ENCODE data around the gene GABPA.
"Not testable (repeated sequence)": the region's sequence is repeated elsewhere in the genome, so short reads cannot be mapped to it uniquely, and the experiment has no call there.

Gene GABPA

DNA sequence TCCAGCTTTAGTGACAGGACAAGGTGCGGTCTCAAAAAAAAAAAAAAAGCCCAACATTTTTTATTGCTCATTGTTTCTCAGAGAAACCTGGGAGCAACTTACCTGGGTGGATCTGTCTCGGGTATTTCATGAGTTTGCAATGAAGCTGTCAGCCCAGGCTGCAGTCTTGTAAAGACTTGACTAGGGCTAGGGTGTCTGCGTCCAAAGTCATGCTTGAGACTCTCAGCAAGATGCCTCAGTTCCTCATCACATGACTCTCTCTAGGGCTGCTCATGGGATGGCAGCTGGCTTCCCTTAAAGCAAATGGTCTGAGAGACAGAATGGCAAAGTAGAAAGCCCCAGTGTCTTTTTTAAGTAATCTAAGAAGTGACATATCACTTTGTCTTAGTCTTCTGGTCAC is 8.1 kb downstream of the GABPA start:
- DNase-seq: no peak

- no peak for DNase-seq
Observed at GRCh38 chr21:25744854-25745253, 10.1 kb downstream of the GABPA start.

DNA sequence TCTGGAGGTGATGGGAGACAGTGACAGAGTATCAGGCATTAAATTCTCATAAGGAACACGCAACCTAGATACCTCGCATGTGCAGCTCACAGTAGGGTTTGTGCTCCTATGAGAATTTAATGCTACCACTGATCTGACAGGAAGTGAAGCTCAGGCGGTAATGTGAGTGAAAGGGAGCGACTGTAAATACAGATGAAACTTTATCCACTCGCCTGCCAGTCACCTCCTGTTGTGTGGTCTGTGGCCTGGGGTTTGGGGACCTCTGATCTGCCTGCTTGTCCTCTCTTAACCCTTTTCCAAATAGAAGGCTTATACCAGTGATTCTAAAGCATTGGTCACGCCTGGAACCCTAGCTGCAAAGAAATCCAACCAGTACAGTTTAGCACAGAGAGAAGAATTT is 15.3 kb downstream of the GABPA start:
- no peak for DNase-seq

- no peak for DNase-seq
Observed at GRCh38 chr21:25752416-25752815, 17.6 kb downstream of the GABPA start.

DNA sequence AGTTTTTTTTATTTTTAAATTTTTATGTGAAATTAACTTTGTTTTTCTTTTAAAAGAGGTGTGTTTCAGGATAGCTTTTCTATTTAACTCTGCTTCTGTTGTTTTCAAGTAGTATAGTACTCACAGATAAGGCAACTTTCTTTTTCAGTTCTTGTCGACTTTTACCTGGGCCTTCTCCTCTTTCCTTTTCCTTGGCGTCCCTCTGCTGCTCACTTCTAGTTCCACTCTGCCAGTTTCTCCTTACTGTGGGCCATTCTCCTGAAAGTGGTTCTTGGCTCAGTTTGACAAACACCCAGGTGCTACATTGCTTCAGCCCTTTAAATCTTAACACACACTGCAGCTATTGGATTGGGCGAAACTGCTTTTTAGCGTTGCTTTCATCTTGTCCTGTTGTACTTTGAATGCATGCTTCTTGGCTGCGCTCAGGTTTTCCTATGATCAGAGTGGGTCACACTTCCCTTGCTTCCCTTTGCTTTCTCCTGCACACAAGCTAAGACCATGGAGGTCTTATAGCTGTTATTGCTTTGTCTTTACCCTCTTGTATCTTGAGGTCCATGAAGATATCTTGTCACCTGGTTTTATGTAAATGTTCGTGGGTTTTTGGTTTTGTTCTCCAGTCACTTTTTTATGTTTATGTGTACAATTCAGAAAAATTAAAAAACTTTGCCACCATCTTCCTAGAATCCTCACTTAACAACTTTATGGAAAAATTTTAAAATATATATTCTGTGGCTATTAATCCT is 21.6 kb downstream of the GABPA start:
- no peak for DNase-seq

DNA sequence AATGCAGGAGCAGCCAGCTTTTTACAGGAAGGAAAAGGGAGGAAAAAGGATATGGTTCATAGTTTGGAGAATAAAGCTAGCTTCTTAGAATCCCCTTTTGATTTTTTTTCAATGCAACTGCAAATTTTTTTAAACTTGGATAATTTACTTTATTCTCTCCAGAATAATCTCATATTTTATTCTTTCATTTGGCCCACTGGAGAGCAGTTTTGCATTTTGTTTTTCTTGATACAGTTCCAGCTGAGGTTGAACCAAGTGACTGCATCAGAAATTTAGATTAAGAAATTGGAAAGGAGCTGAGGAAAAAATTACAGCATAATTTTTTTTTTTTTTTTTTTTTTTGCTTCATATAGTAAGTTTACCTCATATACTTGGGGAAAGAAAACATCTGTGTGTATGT is 22.8 kb downstream of the GABPA start:
- DNase-seq: no peak

GRCh38 chr21:25759573-25759972 is 24.8 kb downstream of the GABPA start:
- no peak for DNase-seq

- no peak for DNase-seq
Observed at GRCh38 chr21:25760061-25760460, 25.3 kb downstream of the GABPA start.

GRCh38 chr21:25760677-25761076 is 25.9 kb downstream of the GABPA start:
- no peak for DNase-seq

DNA sequence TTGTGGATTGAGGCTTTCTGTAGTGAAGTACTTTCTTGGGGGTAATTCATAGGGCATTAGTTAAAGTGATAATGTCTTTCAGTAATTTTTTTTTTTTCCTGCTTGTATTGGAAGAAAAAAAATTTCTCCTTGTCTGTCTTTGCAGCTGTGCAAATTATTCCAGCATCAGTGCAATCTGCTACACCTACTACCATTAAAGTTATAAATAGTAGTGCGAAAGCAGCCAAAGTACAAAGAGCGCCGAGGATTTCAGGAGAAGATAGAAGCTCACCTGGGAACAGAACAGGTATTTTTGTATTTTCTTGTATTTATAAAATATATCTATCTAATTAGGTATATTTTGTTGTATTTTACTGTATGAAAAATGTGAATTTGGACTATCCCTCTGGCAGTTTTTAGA is 29.3 kb downstream of the GABPA start:
- DNase-seq: no peak

DNA sequence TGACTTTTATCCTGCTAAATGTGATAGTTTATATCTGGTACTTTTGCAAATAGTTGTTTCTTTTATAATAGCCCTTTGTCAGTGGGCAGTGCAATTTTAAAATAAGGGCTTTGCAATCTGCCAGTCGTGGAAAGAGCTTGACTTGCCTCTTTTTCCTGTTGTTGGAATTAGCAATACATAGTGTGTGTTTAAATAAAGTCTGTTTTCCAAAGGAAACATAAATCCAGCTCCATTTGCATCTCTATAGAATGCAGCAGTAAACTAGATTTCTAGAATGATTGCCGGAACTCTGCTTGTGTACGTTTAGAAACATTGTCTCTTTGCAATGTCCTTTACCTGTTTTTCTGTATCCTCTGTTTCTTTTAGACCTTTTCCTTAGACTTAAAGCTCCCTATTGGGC is 33.1 kb downstream of the GABPA start:
- no peak for DNase-seq

DNA sequence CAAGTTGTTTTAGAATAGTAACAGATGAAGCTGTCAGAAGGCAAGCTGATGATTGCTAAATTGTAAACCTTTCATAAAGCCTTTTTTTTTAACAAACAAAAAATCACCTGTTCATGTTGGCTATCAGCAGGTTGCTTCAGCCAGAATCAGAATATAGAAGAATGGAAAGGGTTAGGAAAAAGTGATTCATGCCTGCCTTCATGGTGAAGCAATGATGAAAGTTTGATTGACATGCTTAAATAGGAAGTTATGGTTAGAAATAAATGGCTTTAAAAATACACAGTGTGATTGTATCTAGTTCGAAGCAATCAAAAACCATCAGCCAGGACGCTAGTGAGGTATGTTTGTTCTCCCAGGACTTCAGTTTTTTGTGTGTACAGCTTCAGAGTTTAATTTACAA is 37.9 kb downstream of the GABPA start:
- no peak for DNase-seq

- no peak for DNase-seq
Observed at GRCh38 chr21:25776440-25776839, 41.7 kb downstream of the GABPA start.

- not testable (repeated sequence) for DNase-seq
Observed at GRCh38 chr21:25778126-25778875, 43.5 kb downstream of the GABPA start.

DNA sequence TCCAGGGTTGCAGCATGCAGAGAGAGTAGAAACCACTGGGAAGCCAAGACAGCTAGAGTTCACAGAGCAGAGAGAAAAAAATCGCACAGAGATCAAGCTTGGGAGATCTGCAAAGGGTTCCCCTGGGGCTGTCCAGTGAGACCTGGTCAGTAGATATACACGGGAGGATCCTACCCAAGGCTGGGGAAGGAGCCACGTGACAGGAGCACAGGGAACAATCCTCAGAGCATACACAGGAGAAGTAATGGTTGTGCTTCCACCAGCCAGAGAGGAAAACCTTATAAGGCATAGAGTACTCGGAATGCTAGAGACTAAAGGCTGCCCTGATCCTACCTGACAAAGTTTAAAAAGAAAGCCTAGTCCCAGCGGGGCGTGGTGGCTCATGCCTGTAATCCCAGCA is 53.9 kb downstream of the GABPA start:
- no peak for DNase-seq

GRCh38 chr21:25790122-25790877 is 55.5 kb downstream of the GABPA start:
- DNase-seq: peak; percentile 4

DNA sequence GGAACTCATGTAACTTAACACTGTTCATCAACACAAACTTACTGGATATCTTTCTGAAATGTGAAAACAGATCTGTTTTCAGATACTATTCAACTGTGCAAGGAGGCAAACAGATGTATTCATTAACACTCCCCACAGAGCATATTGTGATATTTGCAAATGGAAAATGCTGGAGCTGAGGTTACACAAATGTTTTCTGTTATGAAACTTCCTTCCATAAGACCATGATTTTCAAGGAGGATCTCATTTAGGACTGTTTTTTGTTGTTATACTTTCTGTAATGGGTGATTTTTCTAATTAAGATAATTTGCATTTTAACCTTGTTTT is 56.1 kb downstream of the GABPA start:
- no peak for DNase-seq

DNA sequence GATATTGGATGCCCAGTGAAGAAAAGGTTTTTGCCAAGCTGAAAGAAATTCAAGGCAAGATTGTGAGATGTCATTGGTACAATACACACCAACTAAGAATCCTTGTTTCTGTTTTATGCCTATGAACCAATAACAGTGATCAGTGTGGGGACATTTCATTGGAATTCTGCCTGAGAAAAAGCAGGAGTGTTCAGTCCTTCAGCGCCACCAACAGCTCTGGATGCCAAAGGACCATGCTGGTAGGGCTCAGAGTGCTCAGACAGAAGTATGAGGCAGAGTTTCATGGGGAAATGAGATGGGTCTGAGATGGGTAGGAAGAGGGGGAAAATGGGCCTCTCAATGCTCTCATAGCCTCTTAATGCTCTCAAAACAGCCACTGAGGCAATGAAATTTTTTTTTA is 56.5 kb downstream of the GABPA start:
- DNase-seq: no peak

GRCh38 chr21:25801217-25802014 is 66.6 kb downstream of the GABPA start:
- DNase-seq: peak; percentile 82

DNA sequence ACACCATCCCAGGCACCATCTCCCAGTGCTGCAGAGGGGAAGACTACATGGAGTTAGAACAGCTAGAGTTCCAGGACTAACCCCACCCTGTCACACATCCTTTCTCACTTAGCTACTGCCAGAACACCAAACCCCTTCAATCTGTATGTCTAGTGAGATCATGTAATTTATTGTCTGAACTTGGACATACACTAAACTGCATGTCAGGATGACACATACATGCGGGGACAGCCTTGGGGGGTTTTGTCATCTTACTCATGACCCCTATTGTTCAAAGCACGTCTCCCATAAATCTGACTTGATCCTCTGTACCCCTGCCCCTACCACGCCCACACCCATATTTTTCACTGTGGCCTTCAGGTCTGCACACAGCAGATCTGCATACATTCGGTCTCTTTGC is 71.3 kb downstream of the GABPA start:
- no peak for DNase-seq

GRCh38 chr21:25807191-25807590 is 72.4 kb downstream of the GABPA start:
- no peak for DNase-seq

GRCh38 chr21:25809013-25809412 is 74.2 kb downstream of the GABPA start:
- no peak for DNase-seq

DNA sequence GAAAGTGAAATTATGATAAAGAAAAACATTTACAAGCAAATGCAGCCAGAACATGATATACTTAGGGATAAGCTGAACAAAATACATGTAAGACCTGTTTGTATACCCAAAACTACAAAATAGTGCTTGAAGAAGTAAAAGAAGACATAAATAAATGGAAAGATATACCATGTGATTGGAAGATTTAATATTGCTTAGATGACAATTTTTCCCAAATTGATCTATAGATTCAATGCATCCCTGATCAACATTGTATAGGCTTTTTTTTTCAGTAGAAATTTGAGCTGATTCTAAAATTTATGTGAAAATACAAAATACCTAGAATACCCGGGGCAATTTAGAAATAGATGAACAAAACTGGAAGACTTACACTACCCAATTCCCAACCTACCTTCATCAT is 76.4 kb downstream of the GABPA start:
- DNase-seq: no peak

Measured in CD4-positive, alpha-beta T cell treated with Interleukin-4 for 4 hours (primary cell).